ENCODE data around the gene TMEM59L.

TMEM59L gene

DNA sequence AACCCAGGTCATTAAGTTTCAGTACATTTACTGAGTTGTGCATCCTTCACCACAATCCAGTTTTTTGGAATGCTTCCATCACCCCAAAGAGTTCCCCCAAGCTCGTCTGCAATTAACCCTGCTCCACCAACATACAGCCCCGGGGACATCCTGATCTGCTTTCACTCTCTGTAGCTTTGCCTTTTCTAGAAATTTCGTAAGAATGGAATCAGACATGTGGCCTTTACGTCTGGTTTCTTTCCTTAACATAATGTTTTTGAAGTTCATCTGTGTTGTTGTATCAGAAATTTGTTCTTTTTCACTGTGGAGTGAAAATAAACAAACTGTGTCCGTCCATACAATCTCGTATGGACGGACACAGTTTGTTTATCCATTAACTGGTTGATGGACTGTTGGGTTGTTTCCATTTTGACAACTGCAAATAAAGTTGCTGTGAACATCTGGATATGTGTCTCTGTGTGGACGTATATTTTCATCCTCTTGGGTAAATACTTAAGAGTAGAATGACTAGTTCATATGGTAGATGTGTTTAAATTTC lies 27.1 kb downstream of the TMEM59L start:
- Histone ChIP-seq H3K36me3 (no peaks in the 10 kb centered on the region), H3K4me1 (peaks cover 3 to 47% (median 24%) of the 10 kb centered on the region in 4 donors), H3K4me3 (no peak overlapping the region), H3K9me3 (no peaks in the 10 kb centered on the region), H3K27me3 (no peaks in the 10 kb centered on the region), H3K27ac (peak overlapping the region in 1 of 2 donors; percentile 21)
- DNase-seq = no peak
- intact Hi-C loops (cut with DNase I; ENCODE audit: low total_unique reads) = no loop called here
- TF ChIP-seq CTCF (IDR thresholded peaks at IDR 0.05) = no peak

DNA sequence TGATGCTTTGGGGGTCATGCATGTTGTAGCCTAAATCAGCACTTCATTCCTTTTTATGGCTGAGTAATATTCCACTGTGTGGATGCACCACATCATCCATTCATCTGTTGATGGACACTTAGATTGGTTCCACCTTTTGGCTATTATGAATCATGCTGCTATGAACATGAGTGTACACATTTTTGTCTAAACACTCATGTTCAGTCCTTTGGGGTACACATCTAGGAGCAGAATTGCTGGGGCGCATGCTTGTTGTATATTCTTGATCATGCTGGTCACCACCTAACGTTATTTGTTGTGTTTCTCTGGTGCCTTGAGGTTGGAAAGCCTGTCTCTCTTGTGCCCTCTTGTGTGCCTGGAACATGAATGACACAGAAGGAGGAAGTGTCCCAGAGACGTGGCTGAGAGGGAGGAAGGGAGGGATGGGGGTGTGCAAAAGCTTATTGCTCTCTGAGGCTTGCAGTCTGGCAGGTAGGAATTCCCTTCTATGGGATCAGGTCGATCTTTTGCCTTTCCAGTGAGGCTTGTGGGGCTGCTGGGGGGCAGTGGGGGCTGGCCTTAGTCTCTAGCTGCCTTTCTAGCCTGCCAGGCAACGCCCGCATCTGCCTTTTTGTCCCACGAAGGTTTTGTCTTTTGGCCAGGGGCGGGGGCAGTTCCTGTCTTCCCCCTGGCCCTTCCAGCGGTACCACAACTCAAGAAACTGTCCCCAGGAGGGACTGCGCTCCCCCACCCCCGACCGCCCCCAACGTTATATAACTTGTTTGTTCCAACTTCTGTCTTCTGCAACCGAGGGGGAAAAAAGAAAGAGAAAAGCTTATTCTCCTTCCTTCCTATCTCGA lies 31.7 kb downstream of the TMEM59L start:
- DNase-seq = peak in 1 of 2 donors; percentile 85
- intact Hi-C loops (cut with DNase I; ENCODE audit: low total_unique reads) = no loop called here
- H3K9me3 ChIP-seq = no peaks in the 10 kb centered on the region
- peak overlapping the region; percentile 36 to 41 for H3K4me3 ChIP-seq
- H3K4me1 ChIP-seq = peaks cover 7 to 59% (median 54%) of the 10 kb centered on the region in 4 donors
- no peaks in the 10 kb centered on the region for H3K27me3 ChIP-seq
- TF ChIP-seq CTCF (IDR thresholded peaks at IDR 0.05) = peak in 1 of 2 experiments; percentile 35
- no peaks in the 10 kb centered on the region for H3K36me3 ChIP-seq
- H3K27ac ChIP-seq = peak overlapping the region; percentile 96 to 99

GRCh38 chr19:18645035-18645511 lies 32.4 kb downstream of the TMEM59L start:
- Histone ChIP-seq H3K27me3 (no peaks in the 10 kb centered on the region), H3K27ac (peak overlapping the region; percentile 96 to 99), H3K4me1 (peaks cover 7 to 66% (median 61%) of the 10 kb centered on the region in 4 donors), H3K36me3 (no peaks in the 10 kb centered on the region), H3K9me3 (no peaks in the 10 kb centered on the region), H3K4me3 (peak overlapping the region; percentile 36 to 41)
- intact Hi-C loops (cut with DNase I; ENCODE audit: low total_unique reads) = no loop called here
- peak; percentile 75 to 94 for DNase-seq
- TF ChIP-seq CTCF (IDR thresholded peaks at IDR 0.05) = no peak

DNA sequence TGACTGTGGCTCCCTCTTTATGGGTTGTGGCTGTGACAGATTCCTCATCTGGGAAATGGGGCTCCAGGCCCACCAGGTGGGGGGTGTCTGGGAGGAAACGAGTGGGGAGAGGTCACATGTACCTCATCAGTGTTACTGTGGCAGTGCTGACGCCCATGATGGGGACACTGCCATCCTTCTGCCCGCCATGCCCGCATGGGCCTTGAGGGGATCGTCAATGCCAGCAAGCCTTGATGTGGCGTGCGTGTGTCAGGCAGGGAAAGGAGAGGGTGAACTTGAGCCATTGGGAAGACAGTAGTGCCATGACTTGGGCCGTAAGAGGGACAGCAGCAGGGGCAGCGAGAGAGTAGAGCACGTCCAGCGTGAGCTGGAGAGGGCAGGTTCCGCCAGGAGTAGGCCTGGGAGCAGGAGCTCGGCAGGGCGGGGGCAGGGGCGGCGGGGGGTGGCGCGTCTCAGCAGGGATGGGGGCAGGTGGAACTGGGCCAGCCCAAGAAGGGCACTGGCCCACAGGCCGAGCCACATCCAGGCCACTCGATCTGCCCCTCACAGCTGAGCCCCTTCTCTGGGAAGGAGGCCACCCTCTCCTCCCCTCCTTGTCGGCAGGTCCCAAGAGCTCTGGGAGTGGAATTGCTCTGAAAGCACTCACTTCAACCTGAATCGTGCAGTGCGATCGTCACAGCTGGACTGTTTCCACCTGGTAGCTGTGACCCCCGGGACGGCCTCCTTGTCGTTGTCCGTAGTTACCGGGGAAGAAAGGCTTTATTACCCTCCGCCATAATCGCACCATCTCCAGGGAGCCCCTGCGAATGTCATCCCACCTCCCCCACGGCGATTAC lies 34.1 kb downstream of the TMEM59L start:
- TF ChIP-seq CTCF (IDR thresholded peaks at IDR 0.05) = no peak
- H3K4me1 ChIP-seq = peaks cover 13 to 79% (median 74%) of the 10 kb centered on the region in 4 donors
- H3K27ac ChIP-seq = peak overlapping the region; percentile 96 to 99
- no peaks in the 10 kb centered on the region for H3K36me3 ChIP-seq
- no peak overlapping the region for H3K4me3 ChIP-seq
- intact Hi-C loops (cut with DNase I; ENCODE audit: low total_unique reads) = no loop called here
- H3K9me3 ChIP-seq = no peaks in the 10 kb centered on the region
- DNase-seq = peak in 1 of 2 donors; percentile 67
- no peaks in the 10 kb centered on the region for H3K27me3 ChIP-seq

DNA sequence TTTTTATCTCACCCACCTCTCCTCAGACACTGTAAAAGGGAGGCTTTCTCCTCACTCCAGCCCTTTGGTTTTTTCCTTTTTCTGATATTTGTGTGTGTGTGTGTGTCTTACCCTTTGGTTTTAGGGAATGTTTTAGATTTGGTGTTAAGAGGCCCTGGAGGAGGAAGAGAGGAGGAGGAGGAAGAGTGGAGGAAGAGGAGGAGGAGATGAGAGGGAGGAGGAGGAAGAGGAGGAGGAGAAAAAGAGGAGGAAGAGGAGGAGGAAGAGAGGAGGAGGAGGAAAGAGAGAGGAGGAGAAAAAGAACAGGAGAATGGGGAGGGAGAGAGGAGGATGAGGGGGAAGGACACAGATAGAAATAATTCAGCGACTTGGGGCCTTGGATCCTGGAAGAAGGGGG lies 34.7 kb downstream of the TMEM59L start:
- no peaks in the 10 kb centered on the region for H3K27me3 ChIP-seq
- intact Hi-C loops (cut with DNase I; ENCODE audit: low total_unique reads) = no loop called here
- DNase-seq = no peak
- no peaks in the 10 kb centered on the region for H3K9me3 ChIP-seq
- no peaks in the 10 kb centered on the region for H3K36me3 ChIP-seq
- H3K27ac ChIP-seq = peak overlapping the region; percentile 96 to 99
- peaks cover 13 to 86% (median 80%) of the 10 kb centered on the region in 4 donors for H3K4me1 ChIP-seq
- no peak for TF ChIP-seq CTCF (IDR thresholded peaks at IDR 0.05)
- H3K4me3 ChIP-seq = no peak overlapping the region

Measured in tibial artery (tissue), 4 donors.